Measurements from ENCODE around the gene STUB1.

DNA sequence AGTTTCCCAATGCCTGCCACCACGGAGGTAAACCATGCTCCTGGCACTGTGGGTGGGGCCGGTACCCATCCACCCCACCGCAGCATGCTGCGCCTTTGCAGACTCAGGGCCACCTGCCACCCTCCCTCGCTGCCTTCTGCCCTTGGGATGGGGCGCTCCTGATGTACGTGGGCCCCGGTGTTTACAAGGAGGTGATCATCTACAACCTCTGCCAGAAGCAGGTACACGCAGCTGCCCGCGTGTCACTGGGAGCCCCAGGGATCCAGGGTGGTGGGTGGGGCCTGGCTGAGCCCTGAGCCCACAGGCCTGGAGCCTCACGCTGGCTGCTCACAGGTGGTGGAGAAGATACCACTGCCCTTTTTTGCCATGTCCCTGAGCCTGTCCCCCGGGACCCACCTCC is 13.6 kb upstream of the STUB1 start:
- TF ChIP-seq, protein P1, sequence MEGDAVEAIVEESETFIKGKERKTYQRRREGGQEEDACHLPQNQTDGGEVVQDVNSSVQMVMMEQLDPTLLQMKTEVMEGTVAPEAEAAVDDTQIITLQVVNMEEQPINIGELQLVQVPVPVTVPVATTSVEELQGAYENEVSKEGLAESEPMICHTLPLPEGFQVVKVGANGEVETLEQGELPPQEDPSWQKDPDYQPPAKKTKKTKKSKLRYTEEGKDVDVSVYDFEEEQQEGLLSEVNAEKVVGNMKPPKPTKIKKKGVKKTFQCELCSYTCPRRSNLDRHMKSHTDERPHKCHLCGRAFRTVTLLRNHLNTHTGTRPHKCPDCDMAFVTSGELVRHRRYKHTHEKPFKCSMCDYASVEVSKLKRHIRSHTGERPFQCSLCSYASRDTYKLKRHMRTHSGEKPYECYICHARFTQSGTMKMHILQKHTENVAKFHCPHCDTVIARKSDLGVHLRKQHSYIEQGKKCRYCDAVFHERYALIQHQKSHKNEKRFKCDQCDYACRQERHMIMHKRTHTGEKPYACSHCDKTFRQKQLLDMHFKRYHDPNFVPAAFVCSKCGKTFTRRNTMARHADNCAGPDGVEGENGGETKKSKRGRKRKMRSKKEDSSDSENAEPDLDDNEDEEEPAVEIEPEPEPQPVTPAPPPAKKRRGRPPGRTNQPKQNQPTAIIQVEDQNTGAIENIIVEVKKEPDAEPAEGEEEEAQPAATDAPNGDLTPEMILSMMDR (IDR thresholded peaks at IDR 0.05 in 2 of 3, conservative IDR thresholded peaks at IDR 0.05 in 1 of 3; ENCODE audit: borderline replicate concordance in 1 of 3, insufficient read depth in 1 of 3, low read depth in 2 of 3, low read length in 2 of 3) = no peak
- TF ChIP-seq CBX3 (IDR thresholded peaks at IDR 0.05; ENCODE audit: low read depth) (no peak), POLR2A (IDR thresholded peaks at IDR 0.05; ENCODE audit: borderline replicate concordance, extremely low read depth, insufficient read depth, insufficient read length) (no peak), CEBPB (IDR thresholded peaks at IDR 0.05; ENCODE audit: low read depth) (no peak), EZH2phosphoT487 (IDR thresholded peaks at IDR 0.05; ENCODE audit: borderline replicate concordance) (no peak), EZH2 (IDR thresholded peaks at IDR 0.05) (no peak), JUND (IDR thresholded peaks at IDR 0.05) (no peak), ELF1 (IDR thresholded peaks at IDR 0.05; ENCODE audit: borderline replicate concordance, low read depth) (no peak), SIN3A (IDR thresholded peaks at IDR 0.05; ENCODE audit: low read depth) (no peak), POLR2AphosphoS5 (IDR thresholded peaks at IDR 0.05; ENCODE audit: low read depth, low read length) (no peak)
- TF ChIP-seq, protein P2, sequence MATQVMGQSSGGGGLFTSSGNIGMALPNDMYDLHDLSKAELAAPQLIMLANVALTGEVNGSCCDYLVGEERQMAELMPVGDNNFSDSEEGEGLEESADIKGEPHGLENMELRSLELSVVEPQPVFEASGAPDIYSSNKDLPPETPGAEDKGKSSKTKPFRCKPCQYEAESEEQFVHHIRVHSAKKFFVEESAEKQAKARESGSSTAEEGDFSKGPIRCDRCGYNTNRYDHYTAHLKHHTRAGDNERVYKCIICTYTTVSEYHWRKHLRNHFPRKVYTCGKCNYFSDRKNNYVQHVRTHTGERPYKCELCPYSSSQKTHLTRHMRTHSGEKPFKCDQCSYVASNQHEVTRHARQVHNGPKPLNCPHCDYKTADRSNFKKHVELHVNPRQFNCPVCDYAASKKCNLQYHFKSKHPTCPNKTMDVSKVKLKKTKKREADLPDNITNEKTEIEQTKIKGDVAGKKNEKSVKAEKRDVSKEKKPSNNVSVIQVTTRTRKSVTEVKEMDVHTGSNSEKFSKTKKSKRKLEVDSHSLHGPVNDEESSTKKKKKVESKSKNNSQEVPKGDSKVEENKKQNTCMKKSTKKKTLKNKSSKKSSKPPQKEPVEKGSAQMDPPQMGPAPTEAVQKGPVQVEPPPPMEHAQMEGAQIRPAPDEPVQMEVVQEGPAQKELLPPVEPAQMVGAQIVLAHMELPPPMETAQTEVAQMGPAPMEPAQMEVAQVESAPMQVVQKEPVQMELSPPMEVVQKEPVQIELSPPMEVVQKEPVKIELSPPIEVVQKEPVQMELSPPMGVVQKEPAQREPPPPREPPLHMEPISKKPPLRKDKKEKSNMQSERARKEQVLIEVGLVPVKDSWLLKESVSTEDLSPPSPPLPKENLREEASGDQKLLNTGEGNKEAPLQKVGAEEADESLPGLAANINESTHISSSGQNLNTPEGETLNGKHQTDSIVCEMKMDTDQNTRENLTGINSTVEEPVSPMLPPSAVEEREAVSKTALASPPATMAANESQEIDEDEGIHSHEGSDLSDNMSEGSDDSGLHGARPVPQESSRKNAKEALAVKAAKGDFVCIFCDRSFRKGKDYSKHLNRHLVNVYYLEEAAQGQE (IDR thresholded peaks at IDR 0.05; ENCODE audit: low read depth) = no peak
- TF ChIP-seq, protein P3, sequence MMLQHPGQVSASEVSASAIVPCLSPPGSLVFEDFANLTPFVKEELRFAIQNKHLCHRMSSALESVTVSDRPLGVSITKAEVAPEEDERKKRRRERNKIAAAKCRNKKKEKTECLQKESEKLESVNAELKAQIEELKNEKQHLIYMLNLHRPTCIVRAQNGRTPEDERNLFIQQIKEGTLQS (IDR thresholded peaks at IDR 0.05) = no peak
